ENCODE results near the gene TUBGCP2. TPM values are rescaled to one million over a fixed set of nuclear protein-coding genes. Genes with fewer than 3 reads are reported as not detected.
"Not testable (repeated sequence)": the region's sequence is repeated elsewhere in the genome, so short reads cannot be mapped to it uniquely, and the experiment has no call there.

Gene TUBGCP2
- total and polyA plus RNA-seq, 4 donors: 35.0 to 81.4 (median 58.1) TPM

GRCh38 chr10:133326223-133326551 lies 17.5 kb upstream of the TUBGCP2 start:
- Histone ChIP-seq H3K36me3 (ENCODE audit: control insufficient read depth, insufficient read depth, low read length) (peaks cover 13% of the 10 kb centered on the region), H3K9me3 (ENCODE audit: control insufficient read depth, insufficient read depth, low read length) (no peaks in the 10 kb centered on the region), H3K4me3 (ENCODE audit: low read depth, low read length) (no peak overlapping the region), H3K27me3 (ENCODE audit: control insufficient read depth, insufficient read depth, low read length) (peaks cover 40% of the 10 kb centered on the region), H3K27ac (ENCODE audit: low read depth, low read length) (no peak overlapping the region), H3K4me1 (ENCODE audit: control insufficient read depth, insufficient read depth, low read length) (peaks cover 57% of the 10 kb centered on the region)
- WGBS (ENCODE audit: insufficient coverage): 3% methylated on average over 4 of the region's 9 CpGs
- DNase-seq (ENCODE audit: low read depth in 4 of 6, low spot score in 6 of 6): no peak

GRCh38 chr10:133325440-133326222 lies 17.0 kb upstream of the TUBGCP2 start:
- Histone ChIP-seq H3K9me3 (ENCODE audit: control insufficient read depth, insufficient read depth, low read length) (no peaks in the 10 kb centered on the region), H3K4me3 (ENCODE audit: low read depth, low read length) (peak overlapping the region; percentile 24), H3K27ac (ENCODE audit: low read depth, low read length) (no peak overlapping the region), H3K36me3 (ENCODE audit: control insufficient read depth, insufficient read depth, low read length) (peaks cover 13% of the 10 kb centered on the region), H3K27me3 (ENCODE audit: control insufficient read depth, insufficient read depth, low read length) (peaks cover 36% of the 10 kb centered on the region), H3K4me1 (ENCODE audit: control insufficient read depth, insufficient read depth, low read length) (peaks cover 57% of the 10 kb centered on the region)
- peak in 2 of 6 donors; percentile 55 to 76 for DNase-seq (ENCODE audit: low read depth in 4 of 6, low spot score in 6 of 6)
- WGBS (ENCODE audit: insufficient coverage): under 1% methylated on average over 91 of the region's 91 CpGs

DNA sequence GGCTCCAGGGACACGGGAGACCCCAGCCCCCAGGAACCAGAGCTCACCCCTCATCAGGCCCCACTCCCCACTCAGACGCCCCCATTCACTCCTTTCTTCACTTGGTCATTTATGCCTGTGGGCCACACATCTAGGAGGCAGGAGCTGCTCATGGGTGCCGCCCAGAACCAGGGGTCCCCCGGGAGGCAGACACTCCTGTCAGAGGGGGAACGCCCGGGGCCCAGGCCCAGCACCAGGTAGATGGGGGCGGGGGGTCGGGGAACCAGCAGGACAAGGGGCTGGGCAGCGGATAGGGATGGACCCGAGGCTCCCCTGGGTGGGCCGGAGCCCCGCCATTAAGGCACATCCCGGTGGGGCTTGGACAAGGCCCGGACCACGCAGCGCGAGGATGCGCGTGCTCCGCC lies 16.2 kb upstream of the TUBGCP2 start:
- Histone ChIP-seq H3K27me3 (ENCODE audit: control insufficient read depth, insufficient read depth, low read length) (peaks cover 36% of the 10 kb centered on the region), H3K9me3 (ENCODE audit: control insufficient read depth, insufficient read depth, low read length) (no peaks in the 10 kb centered on the region), H3K27ac (ENCODE audit: low read depth, low read length) (no peak overlapping the region), H3K36me3 (ENCODE audit: control insufficient read depth, insufficient read depth, low read length) (peaks cover 13% of the 10 kb centered on the region), H3K4me1 (ENCODE audit: control insufficient read depth, insufficient read depth, low read length) (peaks cover 54% of the 10 kb centered on the region), H3K4me3 (ENCODE audit: low read depth, low read length) (peak overlapping the region; percentile 24)
- WGBS (ENCODE audit: insufficient coverage): 14% methylated on average over 19 of the region's 20 CpGs
- DNase-seq (ENCODE audit: low read depth in 4 of 6, low spot score in 6 of 6): no peak

- peaks cover 34% of the 10 kb centered on the region for H3K27me3 ChIP-seq (ENCODE audit: control insufficient read depth, insufficient read depth, low read length)
- peaks cover 51% of the 10 kb centered on the region for H3K4me1 ChIP-seq (ENCODE audit: control insufficient read depth, insufficient read depth, low read length)
- peaks cover 13% of the 10 kb centered on the region for H3K36me3 ChIP-seq (ENCODE audit: control insufficient read depth, insufficient read depth, low read length)
- no peaks in the 10 kb centered on the region for H3K9me3 ChIP-seq (ENCODE audit: control insufficient read depth, insufficient read depth, low read length)
- H3K27ac ChIP-seq (ENCODE audit: low read depth, low read length): no peak overlapping the region
- DNase-seq (ENCODE audit: low read depth in 4 of 6, low spot score in 6 of 6): peak in 3 of 6 donors; percentile 59 to 92 (median 77)
- no peak overlapping the region for H3K4me3 ChIP-seq (ENCODE audit: low read depth, low read length)
- WGBS (ENCODE audit: insufficient coverage): 4% methylated on average over 5 of the region's 13 CpGs
Measured at GRCh38 chr10:133324198-133324792, 15.6 kb upstream of the TUBGCP2 start.

- peaks cover 21% of the 10 kb centered on the region for H3K27me3 ChIP-seq (ENCODE audit: control insufficient read depth, insufficient read depth, low read length)
- not testable (repeated sequence) for H3K4me3 ChIP-seq (ENCODE audit: low read depth, low read length)
- 80% methylated on average over 1 of the region's 14 CpGs for WGBS (ENCODE audit: insufficient coverage)
Measured at GRCh38 chr10:133322064-133322709, 13.5 kb upstream of the TUBGCP2 start.

DNA sequence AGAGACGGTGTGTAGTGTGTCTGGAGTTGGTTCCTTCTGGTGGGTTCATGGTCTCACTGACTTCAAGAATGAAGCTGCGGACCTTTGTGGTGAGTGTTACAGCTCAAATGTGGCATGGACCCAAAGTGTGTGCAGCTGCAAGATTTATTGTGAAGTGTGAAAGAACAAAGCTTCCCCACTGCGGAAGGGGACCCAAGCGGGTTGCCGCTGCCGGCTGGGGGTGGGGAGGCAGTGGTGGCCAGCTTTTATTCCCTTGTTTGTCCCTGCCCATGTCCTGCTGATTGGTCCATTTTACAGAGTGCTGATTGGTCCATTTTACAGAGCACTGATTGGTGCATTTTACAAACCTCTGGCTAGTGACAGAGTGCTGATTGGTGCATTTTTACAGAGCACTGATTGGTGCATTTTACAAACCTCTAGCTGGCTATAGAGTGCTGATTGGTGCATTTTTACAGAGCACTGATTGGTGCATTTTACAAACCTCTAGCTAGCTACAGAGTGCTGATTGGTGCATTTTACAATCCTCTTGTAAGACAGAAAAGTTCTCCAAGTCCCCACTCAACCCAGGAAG lies 12.3 kb upstream of the TUBGCP2 start:
- not testable (repeated sequence) for H3K4me3 ChIP-seq (ENCODE audit: low read depth, low read length); H3K36me3 ChIP-seq (ENCODE audit: control insufficient read depth, insufficient read depth, low read length); H3K9me3 ChIP-seq (ENCODE audit: control insufficient read depth, insufficient read depth, low read length); H3K27ac ChIP-seq (ENCODE audit: low read depth, low read length); H3K27me3 ChIP-seq (ENCODE audit: control insufficient read depth, insufficient read depth, low read length); DNase-seq (ENCODE audit: low read depth in 4 of 6, low spot score in 6 of 6)
- peaks cover 28% of the 10 kb centered on the region for H3K4me1 ChIP-seq (ENCODE audit: control insufficient read depth, insufficient read depth, low read length)
- 63% methylated on average over 5 of the region's 6 CpGs for WGBS (ENCODE audit: insufficient coverage)

More at GRCh38 chr10:133322064-133322709, 13.5 kb upstream of the TUBGCP2 start:
- H3K27ac ChIP-seq (ENCODE audit: low read depth, low read length); H3K36me3 ChIP-seq (ENCODE audit: control insufficient read depth, insufficient read depth, low read length); DNase-seq (ENCODE audit: low read depth in 4 of 6, low spot score in 6 of 6); H3K9me3 ChIP-seq (ENCODE audit: control insufficient read depth, insufficient read depth, low read length): not testable (repeated sequence)
- peaks cover 40% of the 10 kb centered on the region for H3K4me1 ChIP-seq (ENCODE audit: control insufficient read depth, insufficient read depth, low read length)

- Histone ChIP-seq H3K27ac (ENCODE audit: low read depth, low read length) (no peak overlapping the region), H3K36me3 (ENCODE audit: control insufficient read depth, insufficient read depth, low read length) (peaks cover 9% of the 10 kb centered on the region), H3K9me3 (ENCODE audit: control insufficient read depth, insufficient read depth, low read length) (no peaks in the 10 kb centered on the region), H3K27me3 (ENCODE audit: control insufficient read depth, insufficient read depth, low read length) (no peaks in the 10 kb centered on the region), H3K4me3 (ENCODE audit: low read depth, low read length) (peak overlapping the region; percentile 28), H3K4me1 (ENCODE audit: control insufficient read depth, insufficient read depth, low read length) (peaks cover 23% of the 10 kb centered on the region)
- WGBS (ENCODE audit: insufficient coverage): 8% methylated on average over 50 of the region's 51 CpGs
- peak in 3 of 6 donors; percentile 45 to 87 (median 80) for DNase-seq (ENCODE audit: low read depth in 4 of 6, low spot score in 6 of 6)
Measured at GRCh38 chr10:133318494-133319127, 9.9 kb upstream of the TUBGCP2 start.

GRCh38 chr10:133316732-133317131 lies 8.1 kb upstream of the TUBGCP2 start:
- H3K27ac ChIP-seq (ENCODE audit: low read depth, low read length): no peak overlapping the region
- no peaks in the 10 kb centered on the region for H3K27me3 ChIP-seq (ENCODE audit: control insufficient read depth, insufficient read depth, low read length)
- H3K4me1 ChIP-seq (ENCODE audit: control insufficient read depth, insufficient read depth, low read length): peaks cover 23% of the 10 kb centered on the region
- no CpG with 5 or more reads among the region's 7 CpGs for WGBS (ENCODE audit: insufficient coverage)
- H3K9me3 ChIP-seq (ENCODE audit: control insufficient read depth, insufficient read depth, low read length): no peaks in the 10 kb centered on the region
- DNase-seq (ENCODE audit: low read depth in 4 of 6, low spot score in 6 of 6): no peak
- H3K4me3 ChIP-seq (ENCODE audit: low read depth, low read length): no peak overlapping the region
- peaks cover 25% of the 10 kb centered on the region for H3K36me3 ChIP-seq (ENCODE audit: control insufficient read depth, insufficient read depth, low read length)

- H3K4me1 ChIP-seq (ENCODE audit: control insufficient read depth, insufficient read depth, low read length): peaks cover 23% of the 10 kb centered on the region
- no peak for DNase-seq (ENCODE audit: low read depth in 4 of 6, low spot score in 6 of 6)
- H3K4me3 ChIP-seq (ENCODE audit: low read depth, low read length): no peak overlapping the region
- H3K36me3 ChIP-seq (ENCODE audit: control insufficient read depth, insufficient read depth, low read length): peaks cover 28% of the 10 kb centered on the region
- H3K9me3 ChIP-seq (ENCODE audit: control insufficient read depth, insufficient read depth, low read length): no peaks in the 10 kb centered on the region
- no peak overlapping the region for H3K27ac ChIP-seq (ENCODE audit: low read depth, low read length)
- 83% methylated on average over 2 of the region's 9 CpGs for WGBS (ENCODE audit: insufficient coverage)
- no peaks in the 10 kb centered on the region for H3K27me3 ChIP-seq (ENCODE audit: control insufficient read depth, insufficient read depth, low read length)
Measured at GRCh38 chr10:133316266-133316665, 7.6 kb upstream of the TUBGCP2 start.
